Measurements from ENCODE around the gene PPM1N. TPM values are rescaled to one million over a fixed set of nuclear protein-coding genes. Genes with fewer than 3 reads are reported as not detected.

The PPM1N gene
- total and polyA plus RNA-seq, 2 experiments from 2014 or later: 0.40 to 0.59 TPM

DNA sequence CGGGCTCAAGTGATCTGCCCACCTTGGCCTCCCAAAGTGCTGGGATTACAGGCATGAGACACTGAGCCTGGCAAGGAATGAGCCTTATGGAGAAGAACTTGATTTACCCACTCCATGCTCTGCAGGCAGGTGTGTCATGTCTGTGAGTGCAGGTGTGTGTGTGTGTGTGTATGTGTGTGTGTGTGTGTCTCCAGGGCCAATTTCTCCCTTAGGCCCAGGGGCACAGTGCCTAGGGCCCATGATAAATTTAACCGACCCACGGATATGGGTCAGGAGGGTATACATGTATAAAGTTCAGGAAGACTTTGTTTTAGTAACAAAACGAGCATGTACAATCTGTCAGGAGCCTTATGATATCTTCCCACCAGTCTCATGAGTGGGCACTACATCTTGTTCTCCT lies 35.0 kb upstream of the PPM1N start:
- H3K27ac ChIP-seq: no peak overlapping the region
- no peak overlapping the region for H2AFZ ChIP-seq
- TF ChIP-seq EZH2phosphoT487 (IDR thresholded peaks at IDR 0.05; ENCODE audit: low read depth, severe bottlenecking, unreplicated experiment): no peak
- TF ChIP-seq, protein P1, sequence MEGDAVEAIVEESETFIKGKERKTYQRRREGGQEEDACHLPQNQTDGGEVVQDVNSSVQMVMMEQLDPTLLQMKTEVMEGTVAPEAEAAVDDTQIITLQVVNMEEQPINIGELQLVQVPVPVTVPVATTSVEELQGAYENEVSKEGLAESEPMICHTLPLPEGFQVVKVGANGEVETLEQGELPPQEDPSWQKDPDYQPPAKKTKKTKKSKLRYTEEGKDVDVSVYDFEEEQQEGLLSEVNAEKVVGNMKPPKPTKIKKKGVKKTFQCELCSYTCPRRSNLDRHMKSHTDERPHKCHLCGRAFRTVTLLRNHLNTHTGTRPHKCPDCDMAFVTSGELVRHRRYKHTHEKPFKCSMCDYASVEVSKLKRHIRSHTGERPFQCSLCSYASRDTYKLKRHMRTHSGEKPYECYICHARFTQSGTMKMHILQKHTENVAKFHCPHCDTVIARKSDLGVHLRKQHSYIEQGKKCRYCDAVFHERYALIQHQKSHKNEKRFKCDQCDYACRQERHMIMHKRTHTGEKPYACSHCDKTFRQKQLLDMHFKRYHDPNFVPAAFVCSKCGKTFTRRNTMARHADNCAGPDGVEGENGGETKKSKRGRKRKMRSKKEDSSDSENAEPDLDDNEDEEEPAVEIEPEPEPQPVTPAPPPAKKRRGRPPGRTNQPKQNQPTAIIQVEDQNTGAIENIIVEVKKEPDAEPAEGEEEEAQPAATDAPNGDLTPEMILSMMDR (IDR thresholded peaks at IDR 0.05; ENCODE audit: poor library complexity): no peak
- TF ChIP-seq EZH2 (IDR thresholded peaks at IDR 0.05; ENCODE audit: borderline replicate concordance): no peak
- no peaks in the 10 kb centered on the region for H3K9me2 ChIP-seq (replicated peaks; ENCODE audit: insufficient read depth)
- peaks cover 7% of the 10 kb centered on the region for H3K4me1 ChIP-seq (ENCODE audit: insufficient read depth)
- no peak overlapping the region for H3K4me2 ChIP-seq
- H3K27me3 ChIP-seq: no peaks in the 10 kb centered on the region
- H3K9me3 ChIP-seq (ENCODE audit: low read depth): no peaks in the 10 kb centered on the region
- H4K20me1 ChIP-seq (ENCODE audit: insufficient read depth, poor library complexity, severe bottlenecking): no peaks in the 10 kb centered on the region
- H3K4me3 ChIP-seq: no peak overlapping the region
- WGBS (ENCODE audit: low lambda C conversion rate, missing lambda C conversion rate): 75% methylated on average over 4 of the region's 4 CpGs
- H3K36me3 ChIP-seq (replicated peaks; ENCODE audit: insufficient read depth, low read depth): no peaks in the 10 kb centered on the region
- H3K79me2 ChIP-seq: no peaks in the 10 kb centered on the region
- no peak for DNase-seq (ENCODE audit: low spot score)

DNA sequence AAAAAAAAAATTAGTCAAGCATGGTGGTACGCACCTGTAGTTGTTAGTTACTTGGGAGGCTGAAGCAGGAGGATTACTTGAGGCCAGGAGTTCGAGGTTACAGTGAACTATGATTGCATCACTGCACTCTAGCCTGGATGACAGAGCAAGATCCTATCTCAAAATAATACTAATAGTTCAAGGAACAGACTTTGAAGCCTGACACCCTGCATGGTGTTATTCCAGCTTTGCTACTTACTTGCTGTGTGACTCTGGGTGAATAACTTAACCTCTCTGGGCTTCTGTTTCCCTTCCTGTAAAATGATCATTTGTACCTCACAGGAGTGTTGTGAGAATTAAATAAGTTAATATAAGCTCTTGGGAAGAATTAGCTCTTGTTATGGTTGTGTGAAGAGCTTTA lies 34.0 kb upstream of the PPM1N start:
- H3K27ac ChIP-seq: no peak overlapping the region
- peaks cover 7% of the 10 kb centered on the region for H3K4me1 ChIP-seq (ENCODE audit: insufficient read depth)
- no peaks in the 10 kb centered on the region for H3K36me3 ChIP-seq (replicated peaks; ENCODE audit: insufficient read depth, low read depth)
- no peaks in the 10 kb centered on the region for H3K9me2 ChIP-seq (replicated peaks; ENCODE audit: insufficient read depth)
- no peak overlapping the region for H3K4me2 ChIP-seq
- no peak for TF ChIP-seq EZH2phosphoT487 (IDR thresholded peaks at IDR 0.05; ENCODE audit: low read depth, severe bottlenecking, unreplicated experiment)
- H2AFZ ChIP-seq: no peak overlapping the region
- H3K9me3 ChIP-seq (ENCODE audit: low read depth): no peaks in the 10 kb centered on the region
- WGBS (ENCODE audit: low lambda C conversion rate, missing lambda C conversion rate): 91% methylated on average over 2 of the region's 2 CpGs
- no peak for DNase-seq (ENCODE audit: low spot score)
- no peak overlapping the region for H3K4me3 ChIP-seq
- H3K79me2 ChIP-seq: no peaks in the 10 kb centered on the region
- H3K27me3 ChIP-seq: no peaks in the 10 kb centered on the region
- no peaks in the 10 kb centered on the region for H4K20me1 ChIP-seq (ENCODE audit: insufficient read depth, poor library complexity, severe bottlenecking)

DNA sequence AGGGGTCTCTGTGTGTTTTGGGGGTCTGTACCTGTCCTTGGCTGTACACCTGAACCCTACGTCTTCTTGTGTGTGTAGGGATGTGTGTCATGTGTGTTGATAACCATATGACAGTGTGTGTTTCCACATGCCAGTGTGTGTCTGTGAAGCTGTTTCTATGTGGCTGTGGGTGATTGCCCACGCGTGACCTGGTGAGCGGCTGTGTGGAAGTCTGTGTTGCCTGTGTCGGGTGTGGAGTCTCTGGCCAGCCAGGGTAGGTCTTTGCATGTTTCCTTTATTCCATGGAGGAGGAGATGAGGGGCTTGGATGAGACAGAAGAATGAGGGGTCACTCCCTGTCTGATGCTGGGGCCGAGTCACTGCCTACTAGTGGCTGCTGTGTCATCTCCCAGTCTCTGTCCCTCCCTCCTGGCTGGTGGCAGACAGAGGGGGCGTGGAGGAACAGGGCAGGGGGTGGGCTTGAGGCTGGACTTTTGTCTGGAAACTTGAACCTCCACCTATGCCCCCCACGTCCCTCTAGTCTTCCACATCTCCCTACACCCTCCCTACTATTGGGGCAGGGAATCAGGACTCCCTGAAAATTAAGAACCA lies 33.3 kb upstream of the PPM1N start:
- TF ChIP-seq, protein P1 (IDR thresholded peaks at IDR 0.05; ENCODE audit: poor library complexity): no peak
- TF ChIP-seq EZH2 (IDR thresholded peaks at IDR 0.05; ENCODE audit: borderline replicate concordance): no peak
- no peak for TF ChIP-seq EZH2phosphoT487 (IDR thresholded peaks at IDR 0.05; ENCODE audit: low read depth, severe bottlenecking, unreplicated experiment)

DNA sequence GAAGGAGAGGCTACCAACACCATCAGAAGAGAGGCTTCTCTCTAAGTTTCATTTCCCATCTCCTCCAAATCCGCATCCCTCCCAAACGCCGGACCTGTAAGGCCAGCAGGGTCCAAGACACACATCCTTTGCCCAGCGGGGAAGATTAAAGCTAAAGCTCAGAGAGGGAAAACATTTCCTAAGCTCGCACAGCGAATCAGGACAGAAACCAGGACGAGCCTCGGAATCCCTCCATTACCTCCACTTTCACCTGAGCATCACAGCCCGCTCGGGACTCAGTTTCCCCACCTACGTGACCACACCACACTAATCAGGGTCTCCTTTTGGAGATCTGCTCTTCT lies 31.2 kb upstream of the PPM1N start:
- Histone ChIP-seq H3K79me2 (no peaks in the 10 kb centered on the region), H3K27me3 (peaks cover 6% of the 10 kb centered on the region), H2AFZ (peak overlapping the region; percentile 99), H3K9me2 (replicated peaks; ENCODE audit: insufficient read depth) (no peaks in the 10 kb centered on the region), H3K27ac (peak overlapping the region; percentile 54), H3K9me3 (ENCODE audit: low read depth) (no peaks in the 10 kb centered on the region), H4K20me1 (ENCODE audit: insufficient read depth, poor library complexity, severe bottlenecking) (no peaks in the 10 kb centered on the region), H3K4me1 (ENCODE audit: insufficient read depth) (peaks cover 7% of the 10 kb centered on the region), H3K4me2 (peak overlapping the region; percentile 96), H3K36me3 (replicated peaks; ENCODE audit: insufficient read depth, low read depth) (no peaks in the 10 kb centered on the region), H3K4me3 (peak overlapping the region; percentile 90)
- TF ChIP-seq EZH2 (IDR thresholded peaks at IDR 0.05; ENCODE audit: borderline replicate concordance): no peak
- no peak for TF ChIP-seq EZH2phosphoT487 (IDR thresholded peaks at IDR 0.05; ENCODE audit: low read depth, severe bottlenecking, unreplicated experiment)
- TF ChIP-seq, protein P1 (IDR thresholded peaks at IDR 0.05; ENCODE audit: poor library complexity): no peak
- WGBS (ENCODE audit: low lambda C conversion rate, missing lambda C conversion rate): 2% methylated on average over 11 of the region's 11 CpGs
- DNase-seq (ENCODE audit: low spot score): peak; percentile 26

More for the DNA sequence above, 33.3 kb upstream of the PPM1N start:
- Histone ChIP-seq H3K4me1 (ENCODE audit: insufficient read depth) (peaks cover 7% of the 10 kb centered on the region), H3K79me2 (no peaks in the 10 kb centered on the region), H3K4me3 (no peak overlapping the region), H2AFZ (no peak overlapping the region), H3K27ac (no peak overlapping the region), H3K9me3 (ENCODE audit: low read depth) (no peaks in the 10 kb centered on the region), H3K36me3 (replicated peaks; ENCODE audit: insufficient read depth, low read depth) (no peaks in the 10 kb centered on the region), H3K27me3 (no peaks in the 10 kb centered on the region), H3K9me2 (replicated peaks; ENCODE audit: insufficient read depth) (no peaks in the 10 kb centered on the region), H3K4me2 (no peak overlapping the region), H4K20me1 (ENCODE audit: insufficient read depth, poor library complexity, severe bottlenecking) (no peaks in the 10 kb centered on the region)
- WGBS (ENCODE audit: low lambda C conversion rate, missing lambda C conversion rate): 74% methylated on average over 7 of the region's 8 CpGs
- DNase-seq (ENCODE audit: low spot score): peak; percentile 17

Measured in hepatocyte (in vitro differentiated cells).